HG02798 (cell line): ENCODE data around the gene BIN1.
A peak's percentile ranks its signal among the peaks of the same experiment; 100 is the strongest.

Experiments used
- ATAC-seq: cut with Tn5 transposase; IDR thresholded peaks from one replicate; pipeline ENCODE4 v1.9.1; 2021; ENCODE audit warnings: mild to moderate bottlenecking; ENCODE audit not compliant: unreplicated experiment, poor library complexity

Gene BIN1

GRCh38 chr2:127080226-127080937, 26.6 kb downstream of the BIN1 start:
- ATAC-seq = peak; percentile 17

- no peak for ATAC-seq
These were observed 27.5 kb downstream of the BIN1 start for GRCh38 chr2:127079358-127079920.

- ATAC-seq = no peak
These were observed 28.2 kb downstream of the BIN1 start for GRCh38 chr2:127078666-127079270.

GRCh38 chr2:127078028-127078427, 28.9 kb downstream of the BIN1 start:
- no peak for ATAC-seq

- no peak for ATAC-seq
These were observed 30.0 kb downstream of the BIN1 start for GRCh38 chr2:127076924-127077323.

GRCh38 chr2:127076290-127076689, 30.7 kb downstream of the BIN1 start:
- no peak for ATAC-seq

GRCh38 chr2:127075821-127076220, 31.1 kb downstream of the BIN1 start:
- ATAC-seq = no peak

GRCh38 chr2:127074936-127075335, 32.0 kb downstream of the BIN1 start:
- ATAC-seq = no peak

- no peak for ATAC-seq
These were observed 32.6 kb downstream of the BIN1 start for GRCh38 chr2:127074358-127074757.

GRCh38 chr2:127072970-127073369, 34.0 kb downstream of the BIN1 start:
- no peak for ATAC-seq

- ATAC-seq = no peak
These were observed 34.6 kb downstream of the BIN1 start for GRCh38 chr2:127072396-127072795.

GRCh38 chr2:127071901-127072328, 35.0 kb downstream of the BIN1 start:
- ATAC-seq = no peak

GRCh38 chr2:127070221-127070620, 36.7 kb downstream of the BIN1 start:
- ATAC-seq = no peak

- ATAC-seq = no peak
These were observed 37.4 kb downstream of the BIN1 start for GRCh38 chr2:127069536-127069935.

- no peak for ATAC-seq
These were observed 38.0 kb downstream of the BIN1 start for GRCh38 chr2:127069003-127069402.

GRCh38 chr2:127068351-127068741, 38.6 kb downstream of the BIN1 start:
- ATAC-seq = no peak

GRCh38 chr2:127067620-127068350, 39.2 kb downstream of the BIN1 start:
- no peak for ATAC-seq

GRCh38 chr2:127066942-127067341, 40.0 kb downstream of the BIN1 start:
- no peak for ATAC-seq

- ATAC-seq = no peak
These were observed 41.0 kb downstream of the BIN1 start for GRCh38 chr2:127065940-127066318.

- ATAC-seq = no peak
These were observed 41.5 kb downstream of the BIN1 start for GRCh38 chr2:127065299-127065939.
